GM12891 (cell line): ENCODE results near the gene GRIK1.

ENCODE experiments used
- POLR2A ChIP-seq: IDR thresholded peaks from 2 replicates; pipeline ENCODE4 v1.6.1; 2011; ENCODE audit warnings: low read depth, low read length, control low read depth
- POLR2AphosphoS5 ChIP-seq: IDR thresholded peaks from 2 replicates; pipeline ENCODE4 v1.6.1; 2011; ENCODE audit warnings: low read depth, low read length, control low read depth
- SPI1 ChIP-seq: IDR thresholded peaks from 2 replicates; pipeline ENCODE4 v1.6.1; 2011; ENCODE audit warnings: low read depth, low read length, control low read depth
- TAF1 ChIP-seq: IDR thresholded peaks from 2 replicates; pipeline ENCODE4 v1.6.1; 2011; ENCODE audit warnings: low read depth, low read length, control low read depth

GRCh38 chr21:29673096-29673610 is 266.6 kb downstream of the GRIK1 start:
- TF ChIP-seq POLR2AphosphoS5 (no peak), TAF1 (no peak), POLR2A (no peak), SPI1 (no peak)
